Ovary (tissue), 9 donors: ENCODE data around the gene NGLY1. TPM values are rescaled to one million over a fixed set of nuclear protein-coding genes. Genes with fewer than 3 reads are reported as not detected.

ENCODE experiments used
- DNase-seq, 5 donors: peaks; one replicate each; pipeline ENCODE4 v3.0.0-alpha.2; 2019 to 2020
- H3K27ac ChIP-seq, 2 donors: fragments of 200-600 bp; one replicate each; pipeline versions ENCODE4 v1.5.1 to v1.8.0; 2019 to 2022
- H3K27me3 ChIP-seq: fragments of 200-600 bp; one replicate; pipeline ENCODE4 v1.8.0; 2022
- H3K36me3 ChIP-seq: fragments of 200-600 bp; sonication (generic); one replicate; pipeline ENCODE4 v1.5.1; 2019
- H3K4me1 ChIP-seq: one replicate; pipeline ENCODE4 v1.8.1; 2013; ENCODE audit warnings: mild to moderate bottlenecking, moderate library complexity; ENCODE audit not compliant: insufficient read depth
- H3K4me3 ChIP-seq: fragments of 200-600 bp; sonication (generic); one replicate; pipeline ENCODE4 v1.5.1; 2017
- H3K9me3 ChIP-seq, 2 donors: fragments of 200-600 bp in 1 of 2; sonication (generic) in 1 of 2; one replicate each; pipeline versions ENCODE4 v1.5.1 to v1.8.1; 2013 to 2019; ENCODE audit warnings: mild to moderate bottlenecking in 1 of 2, moderate library complexity in 1 of 2
- EP300 ChIP-seq: sonication (generic); formaldehyde crosslinking; IDR thresholded peaks from one replicate; pipeline ENCODE4 v1.6.1; 2017; ENCODE audit warnings: antibody characterized with exemption
- POLR2A ChIP-seq: fragments of 450-650 bp; IDR thresholded peaks from one replicate; pipeline ENCODE4 v1.6.1; 2017; ENCODE audit warnings: antibody characterized with exemption, mild to moderate bottlenecking, moderate library complexity
- WGBS, 3 donors: extraction: QIAGEN DNeasy Blood & Tissue Kit in 1 of 3; methylation state at CpG; one replicate each; pipeline versions ENCODE4 v1.1.5 to v1.1.7; 2013 to 2017; 5-methylcytosine and 5-hydroxymethylcytosine counted together
- intact Hi-C, 4 donors: fragments of 100-400 bp; cut with DNase I; formaldehyde crosslinking; loops; one replicate each; pipeline versions ENCODE4 v1.11.0 to v1.15.1; 2022 to 2023
- polyA plus RNA-seq, 2 donors: library from polyadenylated mRNA; stranded (reverse); fragments of 200-250 nt in 1 of 2; fragments of 350-450 nt in 1 of 2; fragmentation: Illumina TruSeq in 1 of 2; extraction: RNeasy Lipid Tissue Mini Kit (QIAGEN cat#74804) in 1 of 2; gene quantifications; one replicate each; pipeline ENCODE4 v1.2.3, GENCODE V29; 2013 to 2014
- total RNA-seq, 7 donors: library from RNA; depleted of rRNA in 2 of 7; stranded (reverse); fragments of >200 nt in 2 of 7; fragmentation: NEBNext Ultra II Directional in 3 of 7; extraction: Animal tissue kit (Norgen Biotek cat#: 25700) in 3 of 7; gene quantifications; one replicate each; pipeline versions ENCODE4 v1.1.0 to v1.2.4, GENCODE V29; 2016 to 2023
- TF ChIP-seq, protein P1 (sequence below), 3 donors: fragments of 450-650 bp in 2 of 3; fragments of 200-600 bp in 1 of 3; IDR thresholded peaks; one replicate each; pipeline versions ENCODE4 v1.5.1 to v1.8.0; 2016 to 2022; ENCODE audit warnings: antibody characterized with exemption in 3 of 3, mild to moderate bottlenecking in 1 of 3
- donor health status: DM: no; HTN: no; CAD: no; lungs with moderate emphysema.
- donor health status: DM: no; HTN: no; CAD: no.
- donor health status: Bipolar disorder and iron deficiency.
- donor health status: DM: yes; HTN: yes; CAD: no.
- donor health status: DM: no; HTN: no; CAD: no.
- donor health status: DM: yes; HTN: yes; CAD: no.

NGLY1 gene
- total and polyA plus RNA-seq, 9 donors = 11.0 to 30.4 (median 27.1) TPM

DNA sequence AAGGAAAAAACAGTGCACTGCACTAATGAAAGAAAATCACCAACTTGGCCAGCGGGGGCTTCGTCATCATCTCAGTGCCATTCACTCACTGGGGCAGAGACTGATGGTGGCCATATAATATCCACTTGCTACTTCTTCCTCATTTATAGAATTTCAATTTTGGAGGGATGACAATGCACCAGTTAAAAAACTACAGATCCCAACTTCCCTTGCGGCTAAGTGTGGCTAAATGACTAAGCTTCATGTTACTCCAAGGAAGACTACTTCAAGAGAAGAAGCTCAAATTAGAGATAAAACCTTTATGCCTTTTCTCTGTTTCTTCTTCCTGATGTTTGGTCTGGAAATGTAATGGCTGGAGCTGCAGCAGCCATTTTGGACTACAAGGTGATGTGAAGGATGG is 38.8 kb downstream of the NGLY1 start:
- Histone ChIP-seq H3K27me3 (no peaks in the 10 kb centered on the region), H3K9me3 (no peaks in the 10 kb centered on the region), H3K27ac (no peak overlapping the region), H3K36me3 (no peaks in the 10 kb centered on the region), H3K4me3 (no peak overlapping the region), H3K4me1 (no peaks in the 10 kb centered on the region)
- intact Hi-C loops = no loop called here
- TF ChIP-seq, protein P1, sequence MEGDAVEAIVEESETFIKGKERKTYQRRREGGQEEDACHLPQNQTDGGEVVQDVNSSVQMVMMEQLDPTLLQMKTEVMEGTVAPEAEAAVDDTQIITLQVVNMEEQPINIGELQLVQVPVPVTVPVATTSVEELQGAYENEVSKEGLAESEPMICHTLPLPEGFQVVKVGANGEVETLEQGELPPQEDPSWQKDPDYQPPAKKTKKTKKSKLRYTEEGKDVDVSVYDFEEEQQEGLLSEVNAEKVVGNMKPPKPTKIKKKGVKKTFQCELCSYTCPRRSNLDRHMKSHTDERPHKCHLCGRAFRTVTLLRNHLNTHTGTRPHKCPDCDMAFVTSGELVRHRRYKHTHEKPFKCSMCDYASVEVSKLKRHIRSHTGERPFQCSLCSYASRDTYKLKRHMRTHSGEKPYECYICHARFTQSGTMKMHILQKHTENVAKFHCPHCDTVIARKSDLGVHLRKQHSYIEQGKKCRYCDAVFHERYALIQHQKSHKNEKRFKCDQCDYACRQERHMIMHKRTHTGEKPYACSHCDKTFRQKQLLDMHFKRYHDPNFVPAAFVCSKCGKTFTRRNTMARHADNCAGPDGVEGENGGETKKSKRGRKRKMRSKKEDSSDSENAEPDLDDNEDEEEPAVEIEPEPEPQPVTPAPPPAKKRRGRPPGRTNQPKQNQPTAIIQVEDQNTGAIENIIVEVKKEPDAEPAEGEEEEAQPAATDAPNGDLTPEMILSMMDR (IDR thresholded peaks at IDR 0.05) = no peak
- TF ChIP-seq EP300 (no peak), POLR2A (no peak)
- WGBS, 3 donors = 94 to 98% (median 97%) methylated on average over 3 of the region's 3 CpGs
- no peak for DNase-seq

DNA sequence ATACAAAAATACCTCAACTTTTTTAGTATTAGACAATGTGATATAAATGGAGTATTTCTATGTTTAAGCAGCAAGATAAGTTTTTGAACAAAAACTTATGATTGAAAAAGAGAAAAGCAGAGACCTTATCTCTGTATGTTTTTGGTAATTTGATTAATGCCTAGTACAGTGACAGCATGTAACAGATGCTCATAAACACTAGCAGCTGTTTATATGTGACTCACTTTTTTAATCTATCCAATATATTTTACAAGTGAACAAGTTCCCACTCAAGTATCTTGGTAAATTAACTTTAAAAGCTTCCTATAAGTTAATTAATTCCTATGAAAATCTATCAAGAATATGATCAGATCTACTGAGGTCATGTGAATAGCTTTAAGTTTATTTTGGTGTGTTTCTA is 55.1 kb downstream of the NGLY1 start:
- no peaks in the 10 kb centered on the region for H3K9me3 ChIP-seq
- no peak overlapping the region for H3K4me3 ChIP-seq
- intact Hi-C loops = no loop called here
- no peaks in the 10 kb centered on the region for H3K4me1 ChIP-seq
- DNase-seq = no peak
- no peak overlapping the region for H3K27ac ChIP-seq
- no peaks in the 10 kb centered on the region for H3K36me3 ChIP-seq
- TF ChIP-seq EP300 (no peak), POLR2A (no peak)
- TF ChIP-seq, protein P1 (IDR thresholded peaks at IDR 0.05) = no peak
- H3K27me3 ChIP-seq = no peaks in the 10 kb centered on the region

DNA sequence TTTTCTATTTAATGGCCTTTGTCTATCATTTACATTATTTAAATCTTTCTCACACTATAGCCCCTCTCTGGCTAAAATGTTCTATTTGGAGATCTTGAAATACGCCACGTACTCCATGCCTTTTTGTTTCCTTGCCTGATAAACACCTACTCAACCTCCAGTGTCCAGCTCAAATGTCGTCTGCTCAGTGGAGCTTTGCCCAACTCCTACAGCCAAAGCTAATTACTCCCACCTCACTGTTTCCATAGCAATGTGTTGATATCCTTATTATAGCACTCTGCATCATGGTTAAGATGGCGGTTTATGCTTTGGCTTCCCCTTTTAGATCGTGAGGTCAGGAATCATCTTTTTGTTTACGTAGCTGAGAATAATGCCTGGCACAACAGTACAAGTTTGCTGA is 55.9 kb downstream of the NGLY1 start:
- no peaks in the 10 kb centered on the region for H3K36me3 ChIP-seq
- no peaks in the 10 kb centered on the region for H3K27me3 ChIP-seq
- no peak for TF ChIP-seq EP300
- no peak for TF ChIP-seq POLR2A
- TF ChIP-seq, protein P1 (IDR thresholded peaks at IDR 0.05) = no peak
- 87 to 90% (median 90%) methylated on average over 6 of the region's 6 CpGs for WGBS, 3 donors
- no peak for DNase-seq
- no peaks in the 10 kb centered on the region for H3K4me1 ChIP-seq
- intact Hi-C loops = no loop called here
- no peak overlapping the region for H3K4me3 ChIP-seq
- no peak overlapping the region for H3K27ac ChIP-seq
- H3K9me3 ChIP-seq = no peaks in the 10 kb centered on the region

DNA sequence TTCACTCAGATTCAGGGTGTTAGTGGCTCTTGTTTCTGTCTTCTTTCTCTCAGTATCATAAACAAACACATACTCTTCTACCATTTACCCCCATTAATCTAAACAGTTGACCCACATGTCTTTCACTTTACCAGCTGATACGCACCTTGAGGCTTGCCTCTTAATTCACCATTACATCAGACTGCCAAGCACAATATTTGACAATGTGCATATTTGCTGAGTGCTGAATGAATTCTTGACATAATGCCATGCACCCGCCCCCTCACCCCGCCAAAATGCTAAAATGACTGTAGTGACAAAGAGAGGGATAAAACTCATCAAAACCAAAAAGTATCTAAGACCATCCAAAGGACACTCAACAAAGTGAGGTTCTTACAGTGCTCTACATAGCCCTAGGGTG is 57.4 kb downstream of the NGLY1 start:
- H3K27ac ChIP-seq = no peak overlapping the region
- no peak for DNase-seq
- TF ChIP-seq POLR2A (no peak), EP300 (no peak)
- TF ChIP-seq, protein P1 (IDR thresholded peaks at IDR 0.05) = no peak
- H3K4me1 ChIP-seq = no peaks in the 10 kb centered on the region
- H3K4me3 ChIP-seq = no peak overlapping the region
- intact Hi-C loops = no loop called here
- no peaks in the 10 kb centered on the region for H3K9me3 ChIP-seq
- WGBS, 3 donors = 88 to 94% (median 92%) methylated on average over 3 of the region's 3 CpGs
- no peaks in the 10 kb centered on the region for H3K27me3 ChIP-seq
- no peaks in the 10 kb centered on the region for H3K36me3 ChIP-seq
